GM12878 (cell line): ENCODE measurements around the gene TMEM252. TPM values are rescaled to one million over a fixed set of nuclear protein-coding genes. Genes with fewer than 3 reads are reported as not detected.

Experiments used
- BCL3 ChIP-seq: IDR thresholded peaks from 2 replicates; pipeline ENCODE4 v1.6.1; 2011; ENCODE audit warnings: borderline replicate concordance, low read depth, mild to moderate bottlenecking, moderate library complexity, low read length; ENCODE audit not compliant: insufficient read depth, poor library complexity, severe bottlenecking
- BRCA1 ChIP-seq: IDR thresholded peaks from 2 replicates; pipeline ENCODE4 v1.6.1; 2011; ENCODE audit warnings: low read depth, low read length, improper control_type of control experiment
- DPF2 ChIP-seq: fragments of 450-650 bp; IDR thresholded peaks from 2 replicates; pipeline ENCODE4 v1.6.1; 2017; ENCODE audit warnings: mild to moderate bottlenecking
- EP300 ChIP-seq, 2 experiments: fragments of 150-350 bp in 1 of 2; IDR thresholded peaks; 2 replicates each; pipeline ENCODE4 v1.6.1; 2011 to 2012; ENCODE audit warnings: low read depth in 2 of 2, low read length in 2 of 2, borderline replicate concordance in 1 of 2, improper control_type of control experiment in 1 of 2, inconsistent platforms in 1 of 2; ENCODE audit not compliant: control insufficient read depth in 1 of 2
- GATAD2B ChIP-seq: fragments of 450-650 bp; conservative IDR thresholded peaks from 2 replicates; pipeline ENCODE4 v1.6.1; 2017; ENCODE audit warnings: low read depth, mild to moderate bottlenecking, moderate library complexity
- IKZF2 ChIP-seq, 2 experiments: fragments of 450-650 bp; IDR thresholded peaks; 2 replicates each; pipeline ENCODE4 v1.6.1; 2017; ENCODE audit warnings: mild to moderate bottlenecking in 2 of 2, moderate library complexity in 2 of 2
- KDM1A ChIP-seq: fragments of 200-600 bp; sonication (generic); IDR thresholded peaks from 2 replicates; pipeline ENCODE4 v1.6.1; 2016; ENCODE audit warnings: borderline replicate concordance
- NFXL1 ChIP-seq: fragments of 450-650 bp; IDR thresholded peaks from 2 replicates; pipeline ENCODE4 v1.6.1; 2017; ENCODE audit warnings: antibody characterized with exemption, mild to moderate bottlenecking, borderline replicate concordance
- POLR2AphosphoS2 ChIP-seq: IDR thresholded peaks from 2 replicates; pipeline ENCODE4 v1.6.1; 2011; ENCODE audit warnings: low read depth, mild to moderate bottlenecking, low read length, improper control_type of control experiment, moderate library complexity
- SIN3A ChIP-seq: IDR thresholded peaks from 2 replicates; pipeline ENCODE4 v1.6.1; 2012; ENCODE audit warnings: low read depth, low read length, improper control_type of control experiment
- SP1 ChIP-seq: IDR thresholded peaks from one replicate; pipeline ENCODE4 v1.6.1; 2011; ENCODE audit warnings: low read depth, low read length
- STAT3 ChIP-seq: IDR thresholded peaks from 2 replicates; pipeline ENCODE4 v1.6.1; 2011; ENCODE audit warnings: low read depth, low read length, improper control_type of control experiment
- TBL1XR1 ChIP-seq: IDR thresholded peaks from 2 replicates; pipeline ENCODE4 v1.6.1; 2012; ENCODE audit warnings: low read depth, low read length, improper control_type of control experiment
- YBX1 ChIP-seq: fragments of 450-650 bp; IDR thresholded peaks from 2 replicates; pipeline ENCODE4 v1.6.1; 2016; ENCODE audit warnings: antibody characterized with exemption
- YY1 ChIP-seq: IDR thresholded peaks from 2 replicates; pipeline ENCODE4 v1.6.1; 2011; ENCODE audit warnings: low read depth, mild to moderate bottlenecking, low read length
- ZNF207 ChIP-seq: fragments of 450-650 bp; IDR thresholded peaks from 2 replicates; pipeline ENCODE4 v1.6.1; 2014; ENCODE audit warnings: antibody characterized with exemption, mild to moderate bottlenecking, borderline replicate concordance
- ZNF274 ChIP-seq: IDR thresholded peaks from one replicate; pipeline ENCODE4 v1.8.0; 2011; ENCODE audit not compliant: insufficient read length, insufficient read depth
- polyA plus RNA-seq, 11 experiments: library from polyadenylated mRNA; depleted of rRNA in 4 of 11; unstranded in 6 of 11; stranded (reverse) in 5 of 11; fragments of >200 nt; fragmentation: Nextera tagmentation in 4 of 11; fragmentation: Illumina TruSeq in 1 of 11; extraction: Ambion mirVana in 4 of 11; extraction: Trizol in 1 of 11; gene quantifications; 1 replicate in 1 of 11; 2 replicates in 10 of 11; pipeline versions ENCODE4 v1.2.1 to v1.2.3, GENCODE V29; 2011 to 2016; ENCODE audit warnings: inconsistent platforms in 2 of 11, missing spikeins in 2 of 11, low read depth in 1 of 11
- total RNA-seq, 4 experiments: library from RNA; depleted of rRNA in 3 of 4; stranded (reverse); fragments of >200 nt in 3 of 4; fragmentation: Illumina TruSeq in 1 of 4; extraction: Trizol in 1 of 4; gene quantifications; 2 replicates each; pipeline versions ENCODE4 v1.2.1 to v1.2.3, GENCODE V29; 2013 to 2021
- TF ChIP-seq, protein P1 (sequence below): IDR thresholded peaks from 2 replicates; pipeline ENCODE4 v1.6.1; 2012; ENCODE audit warnings: low read depth, low read length, improper control_type of control experiment
- TF ChIP-seq, protein P2 (sequence below): fragments of 450-650 bp; IDR thresholded peaks from 2 replicates; pipeline ENCODE4 v1.6.1; 2018; ENCODE audit warnings: mild to moderate bottlenecking, low read depth, moderate library complexity; ENCODE audit not compliant: partially characterized antibody
- TF ChIP-seq, protein P3 (sequence below): IDR thresholded peaks from 2 replicates; pipeline ENCODE4 v1.6.1; 2011; ENCODE audit warnings: mild to moderate bottlenecking, low read depth, low read length, moderate library complexity; ENCODE audit not compliant: insufficient replicate concordance
- TF ChIP-seq, protein P4 (sequence below): IDR thresholded peaks from 2 replicates; pipeline ENCODE4 v1.6.1; 2012; ENCODE audit warnings: low read length, inconsistent platforms
- TF ChIP-seq, protein P5 (sequence below): fragments of 450-650 bp; IDR thresholded peaks from 2 replicates; pipeline ENCODE4 v1.6.1; 2016; ENCODE audit warnings: mild to moderate bottlenecking

Gene TMEM252
- total and polyA plus RNA-seq, 10 of the 15 experiments (the other 5 are each of a cell fraction or from before 2014, with no cell fraction given): not detected

DNA sequence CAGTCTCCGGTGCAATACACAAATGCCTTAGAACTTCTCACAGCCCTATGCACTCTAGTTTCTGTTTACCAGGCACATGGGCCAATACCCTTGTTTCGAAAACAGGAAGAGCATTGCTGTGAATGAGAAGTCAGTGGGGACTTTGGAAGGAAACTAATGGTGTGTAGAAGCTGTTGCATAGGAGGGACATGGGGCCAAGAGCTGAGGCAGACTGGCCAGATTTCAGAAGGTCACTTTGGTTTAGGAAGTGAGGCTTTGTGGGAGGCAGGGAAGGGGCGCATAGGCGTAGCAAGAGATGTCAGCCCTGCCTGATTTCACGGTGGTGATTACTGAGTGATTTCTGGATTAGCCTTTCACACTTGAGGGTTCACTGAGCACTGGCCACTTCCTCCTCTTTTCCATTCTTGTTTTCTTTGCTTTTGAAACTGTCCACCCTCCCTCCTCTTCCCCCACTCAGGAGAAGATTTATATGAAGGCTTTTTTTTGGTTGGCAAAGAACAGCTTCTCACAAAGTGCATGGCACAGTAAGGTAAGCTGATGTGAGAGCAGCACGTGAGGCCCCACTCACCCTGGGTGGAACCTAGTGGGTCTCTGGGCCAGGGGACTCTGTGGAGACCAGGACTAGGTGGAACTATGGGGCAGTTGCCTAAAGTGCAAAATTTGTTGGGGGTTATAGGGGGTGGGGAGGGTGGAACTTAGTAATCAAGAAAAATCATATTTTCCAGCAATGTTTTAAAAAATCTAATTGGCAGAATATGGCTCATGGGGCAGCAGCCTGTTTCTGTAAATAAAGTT lies 6.1 kb upstream of the TMEM252 start (continued):
- TF ChIP-seq EP300 (IDR thresholded peaks at IDR 0.05; ENCODE audit: borderline replicate concordance in 1 of 2, control insufficient read depth in 1 of 2, low read depth in 2 of 2, low read length in 2 of 2): peak; percentile 66 to 73
- TF ChIP-seq, protein P1, sequence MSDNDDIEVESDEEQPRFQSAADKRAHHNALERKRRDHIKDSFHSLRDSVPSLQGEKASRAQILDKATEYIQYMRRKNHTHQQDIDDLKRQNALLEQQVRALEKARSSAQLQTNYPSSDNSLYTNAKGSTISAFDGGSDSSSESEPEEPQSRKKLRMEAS: no peak
- peak; percentile 76; the same call in 1 of the 2 replicates for TF ChIP-seq TBL1XR1
- peak; percentile 88 for TF ChIP-seq GATAD2B
- TF ChIP-seq BCL3: peak; percentile 41
- TF ChIP-seq POLR2AphosphoS2: no peak
- no peak for TF ChIP-seq NFXL1
- no peak for TF ChIP-seq KDM1A
- TF ChIP-seq, protein P2, sequence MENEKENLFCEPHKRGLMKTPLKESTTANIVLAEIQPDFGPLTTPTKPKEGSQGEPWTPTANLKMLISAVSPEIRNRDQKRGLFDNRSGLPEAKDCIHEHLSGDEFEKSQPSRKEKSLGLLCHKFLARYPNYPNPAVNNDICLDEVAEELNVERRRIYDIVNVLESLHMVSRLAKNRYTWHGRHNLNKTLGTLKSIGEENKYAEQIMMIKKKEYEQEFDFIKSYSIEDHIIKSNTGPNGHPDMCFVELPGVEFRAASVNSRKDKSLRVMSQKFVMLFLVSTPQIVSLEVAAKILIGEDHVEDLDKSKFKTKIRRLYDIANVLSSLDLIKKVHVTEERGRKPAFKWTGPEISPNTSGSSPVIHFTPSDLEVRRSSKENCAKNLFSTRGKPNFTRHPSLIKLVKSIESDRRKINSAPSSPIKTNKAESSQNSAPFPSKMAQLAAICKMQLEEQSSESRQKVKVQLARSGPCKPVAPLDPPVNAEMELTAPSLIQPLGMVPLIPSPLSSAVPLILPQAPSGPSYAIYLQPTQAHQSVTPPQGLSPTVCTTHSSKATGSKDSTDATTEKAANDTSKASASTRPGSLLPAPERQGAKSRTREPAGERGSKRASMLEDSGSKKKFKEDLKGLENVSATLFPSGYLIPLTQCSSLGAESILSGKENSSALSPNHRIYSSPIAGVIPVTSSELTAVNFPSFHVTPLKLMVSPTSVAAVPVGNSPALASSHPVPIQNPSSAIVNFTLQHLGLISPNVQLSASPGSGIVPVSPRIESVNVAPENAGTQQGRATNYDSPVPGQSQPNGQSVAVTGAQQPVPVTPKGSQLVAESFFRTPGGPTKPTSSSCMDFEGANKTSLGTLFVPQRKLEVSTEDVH: no peak
- TF ChIP-seq STAT3: no peak
- TF ChIP-seq SIN3A: no peak
- peak; percentile 89 to 91 for TF ChIP-seq IKZF2 (IDR thresholded peaks at IDR 0.05)
- TF ChIP-seq SP1: peak; percentile 64
- TF ChIP-seq, protein P3, sequence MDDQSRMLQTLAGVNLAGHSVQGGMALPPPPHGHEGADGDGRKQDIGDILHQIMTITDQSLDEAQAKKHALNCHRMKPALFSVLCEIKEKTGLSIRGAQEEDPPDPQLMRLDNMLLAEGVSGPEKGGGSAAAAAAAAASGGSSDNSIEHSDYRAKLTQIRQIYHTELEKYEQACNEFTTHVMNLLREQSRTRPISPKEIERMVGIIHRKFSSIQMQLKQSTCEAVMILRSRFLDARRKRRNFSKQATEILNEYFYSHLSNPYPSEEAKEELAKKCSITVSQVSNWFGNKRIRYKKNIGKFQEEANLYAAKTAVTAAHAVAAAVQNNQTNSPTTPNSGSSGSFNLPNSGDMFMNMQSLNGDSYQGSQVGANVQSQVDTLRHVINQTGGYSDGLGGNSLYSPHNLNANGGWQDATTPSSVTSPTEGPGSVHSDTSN: peak; percentile 9
- peak; percentile 95 for TF ChIP-seq DPF2
- TF ChIP-seq, protein P4, sequence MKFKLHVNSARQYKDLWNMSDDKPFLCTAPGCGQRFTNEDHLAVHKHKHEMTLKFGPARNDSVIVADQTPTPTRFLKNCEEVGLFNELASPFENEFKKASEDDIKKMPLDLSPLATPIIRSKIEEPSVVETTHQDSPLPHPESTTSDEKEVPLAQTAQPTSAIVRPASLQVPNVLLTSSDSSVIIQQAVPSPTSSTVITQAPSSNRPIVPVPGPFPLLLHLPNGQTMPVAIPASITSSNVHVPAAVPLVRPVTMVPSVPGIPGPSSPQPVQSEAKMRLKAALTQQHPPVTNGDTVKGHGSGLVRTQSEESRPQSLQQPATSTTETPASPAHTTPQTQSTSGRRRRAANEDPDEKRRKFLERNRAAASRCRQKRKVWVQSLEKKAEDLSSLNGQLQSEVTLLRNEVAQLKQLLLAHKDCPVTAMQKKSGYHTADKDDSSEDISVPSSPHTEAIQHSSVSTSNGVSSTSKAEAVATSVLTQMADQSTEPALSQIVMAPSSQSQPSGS: peak; percentile 92
- TF ChIP-seq YBX1: no peak
- TF ChIP-seq YY1: peak; percentile 17; the same call in 1 of the 2 replicates
- TF ChIP-seq, protein P5, sequence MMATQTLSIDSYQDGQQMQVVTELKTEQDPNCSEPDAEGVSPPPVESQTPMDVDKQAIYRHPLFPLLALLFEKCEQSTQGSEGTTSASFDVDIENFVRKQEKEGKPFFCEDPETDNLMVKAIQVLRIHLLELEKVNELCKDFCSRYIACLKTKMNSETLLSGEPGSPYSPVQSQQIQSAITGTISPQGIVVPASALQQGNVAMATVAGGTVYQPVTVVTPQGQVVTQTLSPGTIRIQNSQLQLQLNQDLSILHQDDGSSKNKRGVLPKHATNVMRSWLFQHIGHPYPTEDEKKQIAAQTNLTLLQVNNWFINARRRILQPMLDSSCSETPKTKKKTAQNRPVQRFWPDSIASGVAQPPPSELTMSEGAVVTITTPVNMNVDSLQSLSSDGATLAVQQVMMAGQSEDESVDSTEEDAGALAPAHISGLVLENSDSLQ: peak; percentile 65; the same call in 1 of the 2 replicates
- no peak for TF ChIP-seq BRCA1
- no peak for TF ChIP-seq ZNF207
- no peak for TF ChIP-seq ZNF274
